Measurements from ENCODE around the gene HPN.

The HPN gene

GRCh38 chr19:35070471-35070870 lies 28.9 kb downstream of the HPN start:
- Histone ChIP-seq H3K79me2 (ENCODE audit: insufficient read depth, low read length) (no peaks in the 10 kb centered on the region), H3K27me3 (ENCODE audit: insufficient read depth, low read length, poor library complexity, severe bottlenecking) (no peaks in the 10 kb centered on the region), H3K9me3 (ENCODE audit: insufficient read depth, low read depth, low read length) (no peaks in the 10 kb centered on the region), H2AFZ (ENCODE audit: low read length) (no peak overlapping the region), H3K4me2 (ENCODE audit: low read depth, low read length, poor library complexity, severe bottlenecking) (no peak overlapping the region), H4K20me1 (ENCODE audit: insufficient read depth, low read length, poor library complexity, severe bottlenecking) (no peaks in the 10 kb centered on the region), H3K4me1 (ENCODE audit: insufficient read depth, low read length, poor library complexity, severe bottlenecking) (no peaks in the 10 kb centered on the region), H3F3A (ENCODE audit: low read depth) (no peaks in the 10 kb centered on the region), H3K9ac (ENCODE audit: low read depth, low read length, poor library complexity, severe bottlenecking) (no peak overlapping the region), H3K9me2 (replicated peaks; ENCODE audit: low read depth, low read length) (no peaks in the 10 kb centered on the region), H3K36me3 (ENCODE audit: insufficient read depth, low read length) (no peaks in the 10 kb centered on the region), H3K4me3 (ENCODE audit: low read length, poor library complexity, severe bottlenecking) (no peak overlapping the region)
- TF ChIP-seq CTCF (conservative IDR thresholded peaks at IDR 0.05; ENCODE audit: low read length) (no peak), EZH2phosphoT487 (IDR thresholded peaks at IDR 0.05; ENCODE audit: borderline replicate concordance) (no peak)

- Histone ChIP-seq H3K4me3 (ENCODE audit: low read length, poor library complexity, severe bottlenecking) (no peak overlapping the region), H3K4me1 (ENCODE audit: insufficient read depth, low read length, poor library complexity, severe bottlenecking) (no peaks in the 10 kb centered on the region), H3K36me3 (ENCODE audit: insufficient read depth, low read length) (no peaks in the 10 kb centered on the region), H3K79me2 (ENCODE audit: insufficient read depth, low read length) (no peaks in the 10 kb centered on the region), H3F3A (ENCODE audit: low read depth) (no peaks in the 10 kb centered on the region), H3K9me2 (replicated peaks; ENCODE audit: low read depth, low read length) (no peaks in the 10 kb centered on the region), H3K4me2 (ENCODE audit: low read depth, low read length, poor library complexity, severe bottlenecking) (no peak overlapping the region), H2AFZ (ENCODE audit: low read length) (no peak overlapping the region), H3K9ac (ENCODE audit: low read depth, low read length, poor library complexity, severe bottlenecking) (no peak overlapping the region), H4K20me1 (ENCODE audit: insufficient read depth, low read length, poor library complexity, severe bottlenecking) (no peaks in the 10 kb centered on the region), H3K27me3 (ENCODE audit: insufficient read depth, low read length, poor library complexity, severe bottlenecking) (no peaks in the 10 kb centered on the region), H3K9me3 (ENCODE audit: insufficient read depth, low read depth, low read length) (no peaks in the 10 kb centered on the region)
- TF ChIP-seq EZH2phosphoT487 (IDR thresholded peaks at IDR 0.05; ENCODE audit: borderline replicate concordance) (no peak), CTCF (conservative IDR thresholded peaks at IDR 0.05; ENCODE audit: low read length) (no peak)
Measured at GRCh38 chr19:35073516-35073915, 32.0 kb downstream of the HPN start.

GRCh38 chr19:35073941-35074340 lies 32.4 kb downstream of the HPN start:
- H2AFZ ChIP-seq (ENCODE audit: low read length) = no peak overlapping the region
- no peaks in the 10 kb centered on the region for H4K20me1 ChIP-seq (ENCODE audit: insufficient read depth, low read length, poor library complexity, severe bottlenecking)
- no peak overlapping the region for H3K4me3 ChIP-seq (ENCODE audit: low read length, poor library complexity, severe bottlenecking)
- no peak overlapping the region for H3K9ac ChIP-seq (ENCODE audit: low read depth, low read length, poor library complexity, severe bottlenecking)
- H3K9me2 ChIP-seq (replicated peaks; ENCODE audit: low read depth, low read length) = no peaks in the 10 kb centered on the region
- no peak for TF ChIP-seq EZH2phosphoT487 (IDR thresholded peaks at IDR 0.05; ENCODE audit: borderline replicate concordance)
- no peak for TF ChIP-seq CTCF (conservative IDR thresholded peaks at IDR 0.05; ENCODE audit: low read length)
- H3K79me2 ChIP-seq (ENCODE audit: insufficient read depth, low read length) = no peaks in the 10 kb centered on the region
- no peaks in the 10 kb centered on the region for H3K9me3 ChIP-seq (ENCODE audit: insufficient read depth, low read depth, low read length)
- no peaks in the 10 kb centered on the region for H3K27me3 ChIP-seq (ENCODE audit: insufficient read depth, low read length, poor library complexity, severe bottlenecking)
- no peak overlapping the region for H3K4me2 ChIP-seq (ENCODE audit: low read depth, low read length, poor library complexity, severe bottlenecking)
- no peaks in the 10 kb centered on the region for H3K36me3 ChIP-seq (ENCODE audit: insufficient read depth, low read length)
- no peaks in the 10 kb centered on the region for H3K4me1 ChIP-seq (ENCODE audit: insufficient read depth, low read length, poor library complexity, severe bottlenecking)
- no peaks in the 10 kb centered on the region for H3F3A ChIP-seq (ENCODE audit: low read depth)

All from Loucy (cell line).